ENCODE results near the gene MARCHF5.

Gene MARCHF5

DNA sequence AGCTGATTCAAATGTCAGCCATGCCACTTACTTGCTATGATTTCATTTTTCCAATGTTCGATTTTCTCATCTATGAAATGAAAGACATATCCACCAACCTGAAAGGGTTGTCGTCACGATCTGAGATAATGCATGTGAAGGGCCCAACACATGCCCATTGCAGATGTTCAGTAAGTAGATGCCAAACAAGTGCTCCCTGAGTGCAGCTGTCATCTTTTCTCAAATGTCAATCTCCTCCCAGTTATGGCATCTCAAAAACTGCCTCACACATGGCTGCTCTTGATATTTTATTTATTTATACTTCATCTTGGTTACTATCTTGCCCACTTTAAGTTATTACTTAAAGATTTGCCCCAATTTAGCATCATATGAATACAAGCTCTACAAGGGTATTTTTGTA is 16.9 kb upstream of the MARCHF5 start:
- no peaks in the 10 kb centered on the region for H3K36me3 ChIP-seq (ENCODE audit: control insufficient read depth in 1 of 2, insufficient read depth in 2 of 2, low read length in 2 of 2)
- H3K4me3 ChIP-seq (ENCODE audit: low read depth in 1 of 2, low read length in 2 of 2): no peak overlapping the region
- H3K27me3 ChIP-seq (ENCODE audit: low read depth, low read length): no peaks in the 10 kb centered on the region
- H3K9me3 ChIP-seq (ENCODE audit: control insufficient read depth in 1 of 2, low read length in 2 of 2): no peaks in the 10 kb centered on the region
- H3K4me1 ChIP-seq (ENCODE audit: control insufficient read depth in 1 of 2, insufficient read depth in 2 of 2, low read length in 2 of 2): peaks cover 0 to 4% of the 10 kb centered on the region in 2 donors
- no peak overlapping the region for H3K27ac ChIP-seq (ENCODE audit: low read length)

DNA sequence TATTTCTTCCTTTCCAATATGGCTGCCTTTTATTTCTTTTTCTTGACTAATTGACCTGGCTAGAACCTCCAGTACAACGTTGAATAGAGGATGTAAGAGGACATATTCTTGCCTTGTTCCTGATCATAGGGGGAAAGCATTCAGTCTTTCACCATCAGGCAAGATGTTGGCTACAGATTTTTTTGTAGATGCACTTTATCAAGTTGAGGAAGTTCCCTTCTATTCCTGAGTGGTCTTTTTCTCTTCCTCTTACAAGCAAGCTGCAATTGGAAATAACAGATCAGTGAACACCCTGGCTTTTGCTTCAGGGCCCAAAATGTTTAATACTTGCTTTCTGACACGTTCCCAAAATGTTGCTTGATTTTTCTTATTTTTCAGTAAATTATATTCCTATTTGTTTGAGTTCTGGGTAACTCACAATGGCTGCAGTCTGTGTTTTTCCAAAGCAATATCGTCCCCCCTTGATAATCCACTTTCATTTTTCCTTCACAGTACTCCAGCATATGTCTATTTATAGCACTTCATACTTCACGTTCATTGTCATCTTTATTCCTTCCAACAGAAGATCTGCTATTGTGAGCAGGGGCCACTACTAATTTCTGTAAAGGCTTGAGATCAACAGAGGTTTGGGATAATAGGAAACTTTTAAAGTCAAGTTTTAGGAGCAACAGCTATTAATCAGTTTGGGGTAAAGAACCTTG is 11.8 kb upstream of the MARCHF5 start:
- Histone ChIP-seq H3K4me3 (ENCODE audit: low read depth in 1 of 2, low read length in 2 of 2) (peak overlapping the region; percentile 28 to 53), H3K36me3 (ENCODE audit: control insufficient read depth in 1 of 2, insufficient read depth in 2 of 2, low read length in 2 of 2) (no peaks in the 10 kb centered on the region), H3K9me3 (ENCODE audit: control insufficient read depth in 1 of 2, low read length in 2 of 2) (no peaks in the 10 kb centered on the region), H3K4me1 (ENCODE audit: control insufficient read depth in 1 of 2, insufficient read depth in 2 of 2, low read length in 2 of 2) (peaks cover 0 to 5% of the 10 kb centered on the region in 2 donors), H3K27ac (ENCODE audit: low read length) (no peak overlapping the region), H3K27me3 (ENCODE audit: low read depth, low read length) (no peaks in the 10 kb centered on the region)

DNA sequence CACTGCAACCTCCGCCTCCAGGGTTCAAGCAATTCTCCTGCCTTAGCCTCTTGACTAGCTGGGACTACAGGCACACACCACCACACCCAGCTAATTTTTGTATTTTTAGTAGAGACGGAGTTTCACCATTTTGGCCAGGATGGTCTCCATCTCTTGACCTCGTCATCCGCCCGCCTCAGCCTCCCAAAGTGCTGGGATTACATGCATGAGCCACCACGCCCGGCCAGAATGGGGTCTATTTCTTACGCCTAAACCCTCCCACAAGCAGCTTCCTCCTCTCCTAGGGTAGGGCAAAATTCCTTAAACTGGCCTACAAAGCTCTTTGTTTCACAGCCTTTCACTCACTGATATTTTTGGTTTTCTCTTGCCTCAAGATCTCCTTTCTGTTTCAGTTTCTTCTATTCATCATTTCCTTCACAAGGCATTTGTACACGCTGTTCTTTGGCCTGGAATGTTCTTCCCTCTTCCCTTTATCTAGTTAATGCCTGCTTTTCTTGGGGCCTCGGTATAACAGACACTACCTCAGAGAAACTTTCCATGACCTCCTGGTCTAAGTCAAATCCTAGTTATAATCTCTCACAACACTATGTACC is 6.8 kb upstream of the MARCHF5 start:
- peak overlapping the region; percentile 88 for H3K27ac ChIP-seq (ENCODE audit: low read length)
- H3K9me3 ChIP-seq (ENCODE audit: control insufficient read depth in 1 of 2, low read length in 2 of 2): no peaks in the 10 kb centered on the region
- H3K4me3 ChIP-seq (ENCODE audit: low read depth in 1 of 2, low read length in 2 of 2): no peak overlapping the region
- no peaks in the 10 kb centered on the region for H3K36me3 ChIP-seq (ENCODE audit: control insufficient read depth in 1 of 2, insufficient read depth in 2 of 2, low read length in 2 of 2)
- H3K27me3 ChIP-seq (ENCODE audit: low read depth, low read length): no peaks in the 10 kb centered on the region
- H3K4me1 ChIP-seq (ENCODE audit: control insufficient read depth in 1 of 2, insufficient read depth in 2 of 2, low read length in 2 of 2): peaks cover 5 to 9% of the 10 kb centered on the region in 2 donors

GRCh38 chr10:92290076-92290836 is 711 bp upstream of the MARCHF5 start:
- peaks cover 0 to 11% of the 10 kb centered on the region in 2 donors for H3K36me3 ChIP-seq (ENCODE audit: control insufficient read depth in 1 of 2, insufficient read depth in 2 of 2, low read length in 2 of 2)
- H3K27ac ChIP-seq (ENCODE audit: low read length): peak overlapping the region; percentile 95
- H3K4me1 ChIP-seq (ENCODE audit: control insufficient read depth in 1 of 2, insufficient read depth in 2 of 2, low read length in 2 of 2): peaks cover 6 to 16% of the 10 kb centered on the region in 2 donors

GRCh38 chr10:92291616-92291865 is 574 bp downstream of the MARCHF5 start:
- peak overlapping the region; percentile 89 for H3K27ac ChIP-seq (ENCODE audit: low read length)
- H3K4me1 ChIP-seq (ENCODE audit: control insufficient read depth in 1 of 2, insufficient read depth in 2 of 2, low read length in 2 of 2): peaks cover 6 to 16% of the 10 kb centered on the region in 2 donors
- no peaks in the 10 kb centered on the region for H3K9me3 ChIP-seq (ENCODE audit: control insufficient read depth in 1 of 2, low read length in 2 of 2)
- H3K36me3 ChIP-seq (ENCODE audit: control insufficient read depth in 1 of 2, insufficient read depth in 2 of 2, low read length in 2 of 2): peaks cover 0 to 11% of the 10 kb centered on the region in 2 donors
- H3K4me3 ChIP-seq (ENCODE audit: low read depth in 1 of 2, low read length in 2 of 2): peak overlapping the region; percentile 74 to 98
- H3K27me3 ChIP-seq (ENCODE audit: low read depth, low read length): no peaks in the 10 kb centered on the region

More at GRCh38 chr10:92290076-92290836, 711 bp upstream of the MARCHF5 start:
- Histone ChIP-seq H3K4me3 (ENCODE audit: low read depth in 1 of 2, low read length in 2 of 2) (peak overlapping the region; percentile 96 to 98), H3K27me3 (ENCODE audit: low read depth, low read length) (no peaks in the 10 kb centered on the region), H3K9me3 (ENCODE audit: control insufficient read depth in 1 of 2, low read length in 2 of 2) (no peaks in the 10 kb centered on the region)

GRCh38 chr10:92291921-92292845 is 1.2 kb downstream of the MARCHF5 start:
- H3K36me3 ChIP-seq (ENCODE audit: control insufficient read depth in 1 of 2, insufficient read depth in 2 of 2, low read length in 2 of 2): peaks cover 0 to 11% of the 10 kb centered on the region in 2 donors
- no peaks in the 10 kb centered on the region for H3K27me3 ChIP-seq (ENCODE audit: low read depth, low read length)
- peak overlapping the region; percentile 74 to 98 for H3K4me3 ChIP-seq (ENCODE audit: low read depth in 1 of 2, low read length in 2 of 2)
- peak overlapping the region; percentile 89 for H3K27ac ChIP-seq (ENCODE audit: low read length)
- H3K9me3 ChIP-seq (ENCODE audit: control insufficient read depth in 1 of 2, low read length in 2 of 2): no peaks in the 10 kb centered on the region
- peaks cover 6 to 16% of the 10 kb centered on the region in 2 donors for H3K4me1 ChIP-seq (ENCODE audit: control insufficient read depth in 1 of 2, insufficient read depth in 2 of 2, low read length in 2 of 2)

DNA sequence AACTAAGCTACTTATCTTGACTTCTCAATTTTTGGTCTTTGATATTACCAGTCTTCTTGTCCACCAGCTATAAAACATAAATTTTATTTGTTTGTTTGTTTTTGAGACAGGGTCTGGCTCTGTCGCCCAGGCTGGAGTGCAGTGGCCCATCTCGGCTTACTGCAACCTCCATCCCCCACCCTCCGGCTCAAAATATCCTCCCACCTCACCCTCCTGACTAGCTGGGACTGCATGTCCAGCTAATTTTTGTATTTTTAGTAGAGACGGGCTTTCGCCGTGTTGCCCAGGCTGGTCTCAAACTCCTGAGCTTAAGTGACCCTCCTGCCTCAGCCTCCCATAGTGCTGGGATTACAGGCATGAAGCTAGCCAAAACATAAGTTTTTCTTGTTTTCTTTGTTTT is 7.5 kb downstream of the MARCHF5 start:
- H3K4me1 ChIP-seq (ENCODE audit: control insufficient read depth in 1 of 2, insufficient read depth in 2 of 2, low read length in 2 of 2): no peaks in the 10 kb centered on the region
- no peaks in the 10 kb centered on the region for H3K9me3 ChIP-seq (ENCODE audit: control insufficient read depth in 1 of 2, low read length in 2 of 2)
- no peaks in the 10 kb centered on the region for H3K27me3 ChIP-seq (ENCODE audit: low read depth, low read length)
- no peak overlapping the region for H3K4me3 ChIP-seq (ENCODE audit: low read depth in 1 of 2, low read length in 2 of 2)
- peaks cover 0 to 3% of the 10 kb centered on the region in 2 donors for H3K36me3 ChIP-seq (ENCODE audit: control insufficient read depth in 1 of 2, insufficient read depth in 2 of 2, low read length in 2 of 2)
- H3K27ac ChIP-seq (ENCODE audit: low read length): no peak overlapping the region

- no peaks in the 10 kb centered on the region for H3K36me3 ChIP-seq (ENCODE audit: control insufficient read depth in 1 of 2, insufficient read depth in 2 of 2, low read length in 2 of 2)
- H3K27ac ChIP-seq (ENCODE audit: low read length): no peak overlapping the region
- no peaks in the 10 kb centered on the region for H3K27me3 ChIP-seq (ENCODE audit: low read depth, low read length)
These were observed 12.1 kb downstream of the MARCHF5 start for GRCh38 chr10:92303096-92303495.

GRCh38 chr10:92304061-92304460 is 13.1 kb downstream of the MARCHF5 start:
- Histone ChIP-seq H3K27ac (ENCODE audit: low read length) (no peak overlapping the region), H3K4me1 (ENCODE audit: control insufficient read depth in 1 of 2, insufficient read depth in 2 of 2, low read length in 2 of 2) (no peaks in the 10 kb centered on the region), H3K27me3 (ENCODE audit: low read depth, low read length) (no peaks in the 10 kb centered on the region), H3K4me3 (ENCODE audit: low read depth in 1 of 2, low read length in 2 of 2) (no peak overlapping the region), H3K36me3 (ENCODE audit: control insufficient read depth in 1 of 2, insufficient read depth in 2 of 2, low read length in 2 of 2) (no peaks in the 10 kb centered on the region), H3K9me3 (ENCODE audit: control insufficient read depth in 1 of 2, low read length in 2 of 2) (no peaks in the 10 kb centered on the region)

More at GRCh38 chr10:92303096-92303495, 12.1 kb downstream of the MARCHF5 start:
- no peak overlapping the region for H3K4me3 ChIP-seq (ENCODE audit: low read depth in 1 of 2, low read length in 2 of 2)
- H3K4me1 ChIP-seq (ENCODE audit: control insufficient read depth in 1 of 2, insufficient read depth in 2 of 2, low read length in 2 of 2): no peaks in the 10 kb centered on the region
- H3K9me3 ChIP-seq (ENCODE audit: control insufficient read depth in 1 of 2, low read length in 2 of 2): no peaks in the 10 kb centered on the region

GRCh38 chr10:92305133-92306072 is 14.4 kb downstream of the MARCHF5 start:
- Histone ChIP-seq H3K27me3 (ENCODE audit: low read depth, low read length) (no peaks in the 10 kb centered on the region), H3K36me3 (ENCODE audit: control insufficient read depth in 1 of 2, insufficient read depth in 2 of 2, low read length in 2 of 2) (no peaks in the 10 kb centered on the region), H3K9me3 (ENCODE audit: control insufficient read depth in 1 of 2, low read length in 2 of 2) (no peaks in the 10 kb centered on the region), H3K4me1 (ENCODE audit: control insufficient read depth in 1 of 2, insufficient read depth in 2 of 2, low read length in 2 of 2) (no peaks in the 10 kb centered on the region), H3K27ac (ENCODE audit: low read length) (no peak overlapping the region), H3K4me3 (ENCODE audit: low read depth in 1 of 2, low read length in 2 of 2) (no peak overlapping the region)

Measured in muscle layer of duodenum (tissue), 2 donors.